OCI-LY7 (cell line): ENCODE results near the gene MYO3A.

Source experiments
- EZH2phosphoT487 ChIP-seq: fragments of 200-600 bp; sonication (generic); IDR thresholded peaks from 2 replicates; pipeline ENCODE4 v1.6.1; 2018; ENCODE audit warnings: low read depth, borderline replicate concordance, mild to moderate bottlenecking, mixed run types, antibody characterized with exemption, low read length, moderate library complexity, mixed read lengths
- TF ChIP-seq, protein P1 (sequence below): fragments of 200-600 bp; sonication (generic); conservative IDR thresholded peaks from 2 replicates; pipeline ENCODE4 v1.5.1; 2014; ENCODE audit warnings: mild to moderate bottlenecking, antibody characterized with exemption, low read length, moderate library complexity, mixed read lengths

DNA sequence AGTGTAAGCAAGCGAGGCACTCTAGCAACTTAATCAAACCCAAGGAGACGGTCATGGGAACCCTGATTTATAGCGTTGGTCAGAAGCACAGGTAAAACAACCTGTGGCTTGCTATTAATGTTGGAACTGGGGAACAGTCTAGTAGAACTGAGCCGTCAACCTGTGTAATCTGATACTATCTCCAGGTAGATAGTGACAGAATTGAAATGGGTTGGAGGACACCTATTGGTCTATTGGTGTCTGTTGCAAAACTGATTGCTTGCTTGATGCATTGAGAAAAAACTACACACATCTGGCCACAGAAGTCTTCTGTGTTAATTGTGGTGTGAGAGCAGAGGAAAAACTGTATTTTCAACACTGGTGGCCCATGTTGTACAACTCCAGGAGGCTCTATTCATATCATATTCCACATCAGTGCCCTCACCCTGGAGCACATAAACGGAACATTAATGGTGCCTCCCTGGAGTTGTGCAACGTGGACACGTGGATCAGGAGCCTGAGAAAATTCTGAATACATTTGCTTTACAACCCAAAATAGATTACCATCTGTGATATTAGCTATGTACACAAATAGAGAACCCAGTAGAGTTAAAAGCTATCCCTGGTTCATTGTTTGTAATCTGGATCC lies 112.2 kb downstream of the MYO3A start:
- TF ChIP-seq, protein P1, sequence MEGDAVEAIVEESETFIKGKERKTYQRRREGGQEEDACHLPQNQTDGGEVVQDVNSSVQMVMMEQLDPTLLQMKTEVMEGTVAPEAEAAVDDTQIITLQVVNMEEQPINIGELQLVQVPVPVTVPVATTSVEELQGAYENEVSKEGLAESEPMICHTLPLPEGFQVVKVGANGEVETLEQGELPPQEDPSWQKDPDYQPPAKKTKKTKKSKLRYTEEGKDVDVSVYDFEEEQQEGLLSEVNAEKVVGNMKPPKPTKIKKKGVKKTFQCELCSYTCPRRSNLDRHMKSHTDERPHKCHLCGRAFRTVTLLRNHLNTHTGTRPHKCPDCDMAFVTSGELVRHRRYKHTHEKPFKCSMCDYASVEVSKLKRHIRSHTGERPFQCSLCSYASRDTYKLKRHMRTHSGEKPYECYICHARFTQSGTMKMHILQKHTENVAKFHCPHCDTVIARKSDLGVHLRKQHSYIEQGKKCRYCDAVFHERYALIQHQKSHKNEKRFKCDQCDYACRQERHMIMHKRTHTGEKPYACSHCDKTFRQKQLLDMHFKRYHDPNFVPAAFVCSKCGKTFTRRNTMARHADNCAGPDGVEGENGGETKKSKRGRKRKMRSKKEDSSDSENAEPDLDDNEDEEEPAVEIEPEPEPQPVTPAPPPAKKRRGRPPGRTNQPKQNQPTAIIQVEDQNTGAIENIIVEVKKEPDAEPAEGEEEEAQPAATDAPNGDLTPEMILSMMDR = no peak
- TF ChIP-seq EZH2phosphoT487 = no peak
